ENCODE measurements around the gene OBSL1.

DNA sequence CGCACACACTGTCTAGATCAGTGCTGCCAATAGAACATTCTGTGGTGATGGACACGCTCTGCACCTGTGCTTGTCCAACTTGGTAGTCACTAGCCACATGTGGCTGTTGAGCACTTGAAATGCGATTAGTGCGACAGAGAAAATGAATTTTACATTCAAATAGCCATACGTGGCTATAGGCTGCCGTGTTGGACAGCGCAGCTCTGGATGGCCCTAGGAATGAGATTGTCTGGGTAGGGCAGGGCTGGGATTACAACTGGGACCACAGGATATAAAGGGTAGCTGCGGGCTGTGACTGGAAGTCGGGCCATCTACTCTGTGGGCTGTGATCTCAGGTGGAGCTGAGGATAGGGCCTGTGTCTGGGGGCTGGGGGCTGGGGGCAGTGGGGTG lies 51.8 kb downstream of the OBSL1 start:
- TF ChIP-seq, protein P1, sequence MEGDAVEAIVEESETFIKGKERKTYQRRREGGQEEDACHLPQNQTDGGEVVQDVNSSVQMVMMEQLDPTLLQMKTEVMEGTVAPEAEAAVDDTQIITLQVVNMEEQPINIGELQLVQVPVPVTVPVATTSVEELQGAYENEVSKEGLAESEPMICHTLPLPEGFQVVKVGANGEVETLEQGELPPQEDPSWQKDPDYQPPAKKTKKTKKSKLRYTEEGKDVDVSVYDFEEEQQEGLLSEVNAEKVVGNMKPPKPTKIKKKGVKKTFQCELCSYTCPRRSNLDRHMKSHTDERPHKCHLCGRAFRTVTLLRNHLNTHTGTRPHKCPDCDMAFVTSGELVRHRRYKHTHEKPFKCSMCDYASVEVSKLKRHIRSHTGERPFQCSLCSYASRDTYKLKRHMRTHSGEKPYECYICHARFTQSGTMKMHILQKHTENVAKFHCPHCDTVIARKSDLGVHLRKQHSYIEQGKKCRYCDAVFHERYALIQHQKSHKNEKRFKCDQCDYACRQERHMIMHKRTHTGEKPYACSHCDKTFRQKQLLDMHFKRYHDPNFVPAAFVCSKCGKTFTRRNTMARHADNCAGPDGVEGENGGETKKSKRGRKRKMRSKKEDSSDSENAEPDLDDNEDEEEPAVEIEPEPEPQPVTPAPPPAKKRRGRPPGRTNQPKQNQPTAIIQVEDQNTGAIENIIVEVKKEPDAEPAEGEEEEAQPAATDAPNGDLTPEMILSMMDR (IDR thresholded peaks at IDR 0.05) = no peak
- TF ChIP-seq POLR2A (IDR thresholded peaks at IDR 0.05) (no peak), POLR2AphosphoS5 (IDR thresholded peaks at IDR 0.05) (no peak)
